ENCODE measurements around the gene ATP5MG. TPM values are rescaled to one million over a fixed set of nuclear protein-coding genes. Genes with fewer than 3 reads are reported as not detected.
A peak's percentile ranks its signal among the peaks of the same experiment; 100 is the strongest.

ATP5MG gene
- total and polyA plus RNA-seq, 10 of the 15 experiments (the other 5 are each of a cell fraction or from before 2014, with no cell fraction given) = 211 to 2,276 (median 633) TPM

DNA sequence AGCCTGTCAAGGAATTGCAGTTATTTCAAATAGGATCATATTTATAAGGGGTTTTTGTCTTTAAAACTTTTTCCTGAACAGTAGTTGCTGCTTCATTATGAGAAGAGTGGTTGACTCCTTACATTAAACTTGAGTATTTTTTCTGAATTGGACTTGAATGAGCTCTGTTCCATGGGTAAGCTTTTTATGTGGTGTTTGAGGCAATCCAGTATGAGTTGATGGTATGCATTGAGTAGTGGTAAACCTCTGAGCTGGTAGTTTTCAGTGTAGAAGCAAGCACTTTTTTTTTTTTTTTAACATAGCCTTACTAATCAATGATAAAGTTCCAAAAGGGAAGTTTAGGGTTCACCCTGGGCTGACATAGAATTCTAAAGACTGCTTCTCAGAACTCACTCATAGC, 38.2 kb downstream of the ATP5MG start:
- ChIA-PET RAD21 (ENCODE audit: unreplicated experiment) (interaction anchor here (1.0 to 3.4 kb wide), 5 partner anchors 8 to 245 kb away, joined by 3 to 16 read pairs (median 4); partner anchors contain the start of gene ATP5MG), CTCF (interaction anchor here (1.0 to 2.1 kb wide), 5 partner anchors 8 to 75 kb away, joined by 3 to 10 read pairs (median 4); no protein-coding TSS in a partner anchor), SMC1A (ENCODE audit: uncharacterized antibody, unreplicated experiment) (interaction anchor here (0.8 to 2.5 kb wide), 6 partner anchors 9 to 241 kb away, joined by 3 to 11 read pairs (median 4); no protein-coding TSS in a partner anchor), POLR2A (interaction anchor here (0.8 to 1.9 kb wide), 3 partner anchors 8 to 77 kb away, joined by 3 to 7 read pairs (median 3); no protein-coding TSS in a partner anchor)
- in situ Hi-C loops (cut with MboI) = no loop called here
- Histone ChIP-seq H3K4me2 (ENCODE audit: control insufficient read depth, insufficient read depth) (peak overlapping the region; percentile 80), H2AFZ (ENCODE audit: control insufficient read depth, low read depth, low read length) (no peak overlapping the region), H4K20me1 (ENCODE audit: control insufficient read depth, insufficient read depth) (no peaks in the 10 kb centered on the region; the same call in 1 of the 2 replicates), H3K27me3 (replicated peaks in 1 of 2; ENCODE audit: control insufficient read depth in 2 of 2, insufficient read depth in 2 of 2, low read length in 1 of 2) (no peaks in the 10 kb centered on the region), H3K9ac (ENCODE audit: control insufficient read depth, insufficient read depth, low read length) (no peak overlapping the region), H3K36me3 (ENCODE audit: control insufficient read depth in 2 of 2, insufficient read depth in 2 of 2, low read length in 1 of 2) (0 out of 4 replicates have a peak, but pooled peaks cover 0 to 3% of the 10 kb centered on the region in 2 experiments), H3K9me3 (replicated peaks; ENCODE audit: control insufficient read depth, insufficient read depth, low read length) (no peaks in the 10 kb centered on the region), H3K4me1 (ENCODE audit: control insufficient read depth, insufficient read depth, low read length) (peaks cover 29% of the 10 kb centered on the region), H3K79me2 (ENCODE audit: control insufficient read depth, insufficient read depth, low read length) (peaks cover 83% of the 10 kb centered on the region), H3K4me3 (peak overlapping the region; percentile 94), H3K27ac (ENCODE audit: control insufficient read depth, insufficient read depth) (no peak overlapping the region)
- intact Hi-C loops (cut with micrococcal nuclease; ENCODE audit: unreplicated experiment) = loop anchor here (10.0 kb wide), 1 partner anchor 625 kb away; no protein-coding TSS in a partner anchor
- no peak for ATAC-seq
- DNase-seq (ENCODE audit: low read depth, low spot score) = no peak
- BruUV-seq (replicated peaks) = no TSS peak
- no peak for TF ChIP-seq MYC (IDR thresholded peaks at IDR 0.05; ENCODE audit: insufficient read depth, insufficient read length, insufficient replicate concordance, low read length, severe bottlenecking)
- TF ChIP-seq SUZ12 (IDR thresholded peaks at IDR 0.05; ENCODE audit: unreplicated experiment) = no peak
- FAIRE-seq = no peak

DNA sequence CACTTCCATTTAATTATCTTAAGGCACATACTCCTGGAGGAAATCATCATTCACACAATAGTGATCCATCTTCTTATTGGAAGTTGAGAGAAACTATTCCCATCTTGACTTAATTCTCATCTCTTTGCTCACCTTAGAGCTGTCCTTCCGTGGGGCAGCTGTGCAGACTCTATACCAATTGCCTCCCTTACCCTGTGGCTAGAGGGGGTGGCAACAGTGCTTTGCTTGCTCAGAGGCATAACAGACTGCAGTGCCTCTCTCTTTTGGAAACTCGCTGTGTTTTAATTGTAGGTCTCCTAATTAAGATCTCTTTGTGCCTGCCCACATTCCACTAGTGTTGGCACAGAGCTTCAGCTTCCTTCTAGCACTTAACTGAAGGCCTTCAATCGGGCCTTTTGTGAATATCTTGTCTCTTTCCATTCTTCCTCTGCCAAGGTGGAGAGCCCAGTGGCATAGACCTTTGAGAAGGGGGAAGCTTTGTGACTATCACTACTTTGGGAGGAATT, 40.4 kb downstream of the ATP5MG start:
- 0% methylated on average over 3 of the region's 3 CpGs for WGBS (ENCODE audit: insufficient coverage, insufficient replicate concordance, low lambda C conversion rate, missing lambda C conversion rate)
- Histone ChIP-seq H3K9ac (ENCODE audit: control insufficient read depth, insufficient read depth, low read length) (peak overlapping the region; percentile 33), H3K4me2 (ENCODE audit: control insufficient read depth, insufficient read depth) (peak overlapping the region; percentile 93), H4K20me1 (ENCODE audit: control insufficient read depth, insufficient read depth) (no peaks in the 10 kb centered on the region; the same call in 1 of the 2 replicates), H3K36me3 (ENCODE audit: control insufficient read depth in 2 of 2, insufficient read depth in 2 of 2, low read length in 1 of 2) (peaks cover 0 to 3% of the 10 kb centered on the region in 2 experiments; a peak in 1 of 4 replicates), H3K27me3 (replicated peaks in 1 of 2; ENCODE audit: control insufficient read depth in 2 of 2, insufficient read depth in 2 of 2, low read length in 1 of 2) (no peaks in the 10 kb centered on the region), H3K79me2 (ENCODE audit: control insufficient read depth, insufficient read depth, low read length) (peaks cover 99% of the 10 kb centered on the region), H3K4me1 (ENCODE audit: control insufficient read depth, insufficient read depth, low read length) (peaks cover 33% of the 10 kb centered on the region), H3K27ac (ENCODE audit: control insufficient read depth, insufficient read depth) (peak overlapping the region; percentile 84), H2AFZ (ENCODE audit: control insufficient read depth, low read depth, low read length) (no peak overlapping the region), H3K4me3 (peak overlapping the region; percentile 94), H3K9me3 (replicated peaks; ENCODE audit: control insufficient read depth, insufficient read depth, low read length) (no peaks in the 10 kb centered on the region)
- in situ Hi-C loops (cut with MboI) = no loop called here
- CTCF ChIA-PET = interaction anchor here (1.2 to 2.5 kb wide), 4 partner anchors 10 to 48 kb away, joined by 3 to 9 read pairs (median 6); no protein-coding TSS in a partner anchor
- intact Hi-C loops (cut with micrococcal nuclease; ENCODE audit: unreplicated experiment) = no loop called here
- DNase-seq (ENCODE audit: low read depth, low spot score) (no peak), ATAC-seq (peak; percentile 46), FAIRE-seq (no peak)
- RAD21 ChIA-PET (ENCODE audit: unreplicated experiment) = interaction anchor here (1.0 kb wide), 2 partner anchors 40 to 227 kb away, joined by 3 read pairs; no protein-coding TSS in a partner anchor
- SMC1A ChIA-PET (ENCODE audit: uncharacterized antibody, unreplicated experiment) = interaction anchor here (0.8 to 1.2 kb wide), 2 partner anchors 29 to 39 kb away, joined by 3 read pairs; no protein-coding TSS in a partner anchor
- POLR2A ChIA-PET = interaction anchor here (1.0 to 1.4 kb wide), 2 partner anchors 16 to 78 kb away, joined by 3 to 4 read pairs; no protein-coding TSS in a partner anchor
- no TSS peak for BruUV-seq (replicated peaks)
- TF ChIP-seq RAD51 (IDR thresholded peaks at IDR 0.05) (no peak), ATF7 (IDR thresholded peaks at IDR 0.05; ENCODE audit: low read depth) (no peak), HDGF (IDR thresholded peaks at IDR 0.05) (no peak), FOXK2 (IDR thresholded peaks at IDR 0.05) (no peak), RB1 (IDR thresholded peaks at IDR 0.05; ENCODE audit: borderline replicate concordance) (no peak), MTA2 (IDR thresholded peaks at IDR 0.05; ENCODE audit: low read depth) (no peak), ZSCAN29 (IDR thresholded peaks at IDR 0.05) (no peak), RCOR1 (conservative IDR thresholded peaks at IDR 0.05; ENCODE audit: low read depth, low read length) (no peak), NBN (IDR thresholded peaks at IDR 0.05) (no peak), PAX5 (IDR thresholded peaks at IDR 0.05; ENCODE audit: borderline replicate concordance, low read depth, low read length) (no peak), SIX5 (IDR thresholded peaks at IDR 0.05; ENCODE audit: low read depth, low read length, severe bottlenecking) (no peak), BHLHE40 (IDR thresholded peaks at IDR 0.05; ENCODE audit: borderline replicate concordance in 1 of 2, low read depth in 2 of 2, low read length in 1 of 2) (no peak)
- TF ChIP-seq, protein P1, sequence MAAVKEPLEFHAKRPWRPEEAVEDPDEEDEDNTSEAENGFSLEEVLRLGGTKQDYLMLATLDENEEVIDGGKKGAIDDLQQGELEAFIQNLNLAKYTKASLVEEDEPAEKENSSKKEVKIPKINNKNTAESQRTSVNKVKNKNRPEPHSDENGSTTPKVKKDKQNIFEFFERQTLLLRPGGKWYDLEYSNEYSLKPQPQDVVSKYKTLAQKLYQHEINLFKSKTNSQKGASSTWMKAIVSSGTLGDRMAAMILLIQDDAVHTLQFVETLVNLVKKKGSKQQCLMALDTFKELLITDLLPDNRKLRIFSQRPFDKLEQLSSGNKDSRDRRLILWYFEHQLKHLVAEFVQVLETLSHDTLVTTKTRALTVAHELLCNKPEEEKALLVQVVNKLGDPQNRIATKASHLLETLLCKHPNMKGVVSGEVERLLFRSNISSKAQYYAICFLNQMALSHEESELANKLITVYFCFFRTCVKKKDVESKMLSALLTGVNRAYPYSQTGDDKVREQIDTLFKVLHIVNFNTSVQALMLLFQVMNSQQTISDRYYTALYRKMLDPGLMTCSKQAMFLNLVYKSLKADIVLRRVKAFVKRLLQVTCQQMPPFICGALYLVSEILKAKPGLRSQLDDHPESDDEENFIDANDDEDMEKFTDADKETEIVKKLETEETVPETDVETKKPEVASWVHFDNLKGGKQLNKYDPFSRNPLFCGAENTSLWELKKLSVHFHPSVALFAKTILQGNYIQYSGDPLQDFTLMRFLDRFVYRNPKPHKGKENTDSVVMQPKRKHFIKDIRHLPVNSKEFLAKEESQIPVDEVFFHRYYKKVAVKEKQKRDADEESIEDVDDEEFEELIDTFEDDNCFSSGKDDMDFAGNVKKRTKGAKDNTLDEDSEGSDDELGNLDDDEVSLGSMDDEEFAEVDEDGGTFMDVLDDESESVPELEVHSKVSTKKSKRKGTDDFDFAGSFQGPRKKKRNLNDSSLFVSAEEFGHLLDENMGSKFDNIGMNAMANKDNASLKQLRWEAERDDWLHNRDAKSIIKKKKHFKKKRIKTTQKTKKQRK (IDR thresholded peaks at IDR 0.05; ENCODE audit: low read depth, low read length) = no peak

All from GM12878 (cell line).